Suppressor macrophage treated with lipopolysaccharide for 1 hour (primary cell): ENCODE measurements around the gene METTL27.
"Not testable (repeated sequence)": the region's sequence is repeated elsewhere in the genome, so short reads cannot be mapped to it uniquely, and the experiment has no call there.

Experiments used
- DNase-seq, 3 donors: peaks; one replicate each; pipeline ENCODE4 v3.0.0-alpha.2; 2020 to 2022

Gene METTL27

DNA sequence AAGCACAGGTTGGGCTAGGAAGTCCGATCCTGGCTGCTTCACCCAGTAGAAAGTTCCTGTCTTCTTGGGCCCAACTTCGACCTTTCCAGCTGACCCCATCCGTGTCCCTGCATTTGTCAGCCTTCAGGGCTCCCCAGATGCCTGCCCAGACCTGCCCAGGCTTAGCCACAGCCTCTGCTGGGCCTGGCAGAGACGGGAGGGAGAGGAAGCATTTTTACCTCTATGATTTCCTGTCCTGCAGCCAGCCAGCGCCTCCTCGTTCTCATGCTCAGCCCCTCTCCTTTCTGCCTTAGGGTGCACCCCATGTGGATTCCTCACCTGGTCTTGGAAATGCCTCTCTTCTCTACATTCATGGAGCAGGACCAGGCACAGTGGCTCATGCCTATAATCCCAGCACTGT is 3.7 kb downstream of the METTL27 start:
- DNase-seq = no peak

DNA sequence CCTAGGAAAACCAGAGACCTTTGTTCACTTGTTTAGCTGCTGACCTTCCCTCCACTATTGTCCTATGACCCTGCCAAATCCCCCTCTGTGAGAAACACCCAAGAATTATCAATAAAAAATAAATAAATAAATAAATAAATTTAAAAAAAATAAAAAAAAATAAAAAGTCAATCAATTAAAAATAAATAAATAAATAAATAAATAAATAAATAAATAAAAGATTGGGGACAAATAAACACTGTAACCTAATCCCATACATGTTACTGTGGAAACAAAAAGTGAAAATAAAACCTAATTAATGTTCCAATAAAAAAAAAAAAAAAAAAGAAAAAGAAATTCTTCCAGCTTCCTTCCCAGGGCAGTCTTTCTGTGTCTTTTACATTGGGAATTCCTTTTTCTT is 5.1 kb downstream of the METTL27 start:
- DNase-seq = not testable (repeated sequence)

GRCh38 chr7:73834626-73835191 is 7.6 kb downstream of the METTL27 start:
- DNase-seq = no peak

DNA sequence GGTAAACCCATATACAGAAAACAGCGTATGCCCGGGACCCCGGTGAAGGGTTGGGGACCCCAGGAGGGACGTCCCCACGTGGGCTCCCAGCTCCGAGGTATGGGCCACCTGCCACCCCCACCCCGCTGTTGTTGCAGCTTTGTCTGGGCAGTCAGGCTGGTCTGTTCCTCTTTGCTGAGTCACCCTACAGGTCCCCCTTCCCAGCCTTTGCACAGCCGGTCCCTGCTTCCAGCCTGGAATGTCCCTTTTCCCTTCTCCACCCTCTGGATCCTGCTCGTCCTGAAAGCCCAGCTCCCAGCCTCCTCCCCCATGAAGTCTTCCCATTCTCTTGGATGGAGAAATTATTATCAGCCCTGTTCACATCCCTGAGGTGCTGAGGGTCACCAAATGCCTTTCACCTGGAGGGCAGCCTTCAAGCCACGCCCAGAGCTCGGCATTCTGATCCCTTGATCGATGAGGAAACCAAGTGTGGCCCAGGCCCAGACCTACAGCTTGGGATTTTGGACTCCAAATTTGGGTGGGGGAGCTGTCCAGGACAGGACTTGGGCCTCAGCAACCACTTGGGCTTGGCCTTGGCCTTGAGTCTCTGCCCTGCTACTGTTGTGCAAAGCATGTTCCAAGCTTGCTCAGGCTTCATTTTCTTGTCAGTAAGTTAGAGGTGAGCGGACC is 8.9 kb downstream of the METTL27 start:
- DNase-seq = no peak

DNA sequence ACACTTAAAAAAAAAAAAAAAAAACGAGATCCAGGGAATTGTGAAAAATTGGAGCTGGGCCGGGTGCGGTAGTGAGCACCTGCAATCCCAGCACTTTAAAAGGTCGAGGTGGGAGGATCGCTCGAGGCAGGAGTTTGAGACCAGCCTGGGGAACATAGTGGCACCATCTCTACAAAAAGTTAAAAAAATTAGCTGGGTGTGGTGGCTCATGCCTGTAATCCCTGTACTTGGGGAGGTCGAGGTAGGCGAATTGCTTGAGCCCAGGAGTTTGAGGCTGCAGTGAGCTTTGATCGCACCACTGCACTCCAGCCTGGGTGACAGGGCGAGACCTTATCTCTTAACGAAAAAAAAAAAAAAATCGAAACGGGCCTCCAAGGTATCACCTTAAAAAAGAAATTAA is 9.5 kb downstream of the METTL27 start:
- no peak for DNase-seq

DNA sequence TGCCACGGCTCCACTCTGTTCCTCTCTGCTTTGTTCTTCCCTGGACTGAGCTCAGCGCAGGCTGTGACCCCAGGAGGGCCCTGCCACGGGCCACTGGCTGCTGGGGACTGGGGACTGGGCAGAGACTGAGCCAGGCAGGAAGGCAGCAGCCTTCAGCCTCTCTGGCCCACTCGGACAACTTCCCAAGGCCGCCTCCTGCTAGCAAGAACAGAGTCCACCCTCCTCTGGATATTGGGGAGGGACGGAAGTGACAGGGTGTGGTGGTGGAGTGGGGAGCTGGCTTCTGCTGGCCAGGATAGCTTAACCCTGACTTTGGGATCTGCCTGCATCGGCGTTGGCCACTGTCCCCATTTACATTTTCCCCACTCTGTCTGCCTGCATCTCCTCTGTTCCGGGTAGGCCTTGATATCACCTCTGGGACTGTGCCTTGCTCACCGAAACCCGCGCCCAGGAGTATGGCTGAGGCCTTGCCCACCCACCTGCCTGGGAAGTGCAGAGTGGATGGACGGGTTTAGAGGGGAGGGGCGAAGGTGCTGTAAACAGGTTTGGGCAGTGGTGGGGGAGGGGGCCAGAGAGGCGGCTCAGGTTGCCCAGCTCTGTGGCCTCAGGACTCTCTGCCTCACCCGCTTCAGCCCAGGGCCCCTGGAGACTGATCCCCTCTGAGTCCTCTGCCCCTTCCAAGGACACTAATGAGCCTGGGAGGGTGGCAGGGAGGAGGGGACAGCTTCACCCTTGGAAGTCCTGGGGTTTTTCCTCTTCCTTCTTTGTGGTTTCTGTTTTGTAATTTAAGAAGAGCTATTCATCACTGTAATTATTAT is 10.3 kb downstream of the METTL27 start:
- peak; percentile 71 to 79 (median 75) for DNase-seq

GRCh38 chr7:73831584-73831833 is 10.8 kb downstream of the METTL27 start:
- DNase-seq = no peak

GRCh38 chr7:73830681-73831583 is 11.4 kb downstream of the METTL27 start, which contains the start of gene CLDN4:
CLDN4 (plus strand) TSS chr7:73830996; CDS start chr7:73831202, 206 bp downstream.
- peak; percentile 33 to 46 (median 37) for DNase-seq

DNA sequence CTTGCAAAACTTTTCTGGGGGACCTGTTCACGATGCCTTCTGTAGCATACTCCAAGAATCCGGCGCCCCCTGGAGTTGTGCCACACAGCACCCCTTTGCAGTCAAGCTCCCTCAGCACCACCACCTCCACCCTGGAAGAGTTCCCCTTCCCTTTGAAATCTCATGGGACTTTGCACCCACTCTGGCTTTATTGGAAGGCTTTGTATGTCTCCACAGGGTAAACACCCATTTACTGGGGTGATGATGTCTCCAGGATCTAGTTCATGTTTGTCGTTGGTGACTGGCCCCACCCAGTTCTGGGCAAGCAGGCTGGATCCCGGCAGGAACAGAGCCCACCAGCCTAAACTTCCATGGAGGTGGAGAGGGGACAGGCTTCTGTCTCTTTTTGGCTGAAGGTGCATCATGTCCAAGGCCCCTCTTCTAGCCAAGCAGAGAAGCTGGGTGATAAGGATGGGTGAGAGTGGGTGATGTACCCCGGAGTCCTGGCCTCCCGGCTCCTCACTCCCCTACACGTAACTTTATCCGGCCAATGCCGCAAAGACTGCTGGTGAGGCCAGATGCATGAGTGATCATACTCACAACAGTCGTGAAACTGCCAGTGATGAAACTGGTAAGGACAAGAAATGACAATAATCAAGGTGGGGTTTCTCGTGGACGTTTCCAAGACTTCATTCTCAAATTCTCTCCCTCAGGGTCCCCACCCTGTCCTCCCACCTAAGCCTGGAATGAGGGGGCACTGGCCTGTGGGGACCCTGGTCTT is 12.2 kb downstream of the METTL27 start:
- DNase-seq = no peak

DNA sequence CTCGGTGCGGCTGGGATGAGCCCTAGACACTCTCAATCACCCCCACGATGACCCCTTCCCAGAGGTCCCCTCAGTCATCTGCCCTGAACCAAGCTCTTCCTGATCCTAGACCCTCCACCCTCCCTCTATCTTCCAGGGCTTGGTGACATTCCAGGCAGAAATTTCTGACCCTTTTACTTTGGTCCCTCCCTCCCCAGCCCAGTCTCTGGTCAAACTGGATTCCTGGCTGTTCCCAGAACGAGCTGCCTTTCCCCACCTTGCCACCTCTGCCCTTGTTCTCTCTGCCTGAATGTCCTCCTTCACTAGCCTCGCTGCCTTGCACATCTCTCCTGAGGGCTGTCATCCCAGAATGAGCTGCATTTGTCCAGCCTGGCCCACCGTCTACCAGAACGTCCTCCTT is 12.8 kb downstream of the METTL27 start:
- no peak for DNase-seq

DNA sequence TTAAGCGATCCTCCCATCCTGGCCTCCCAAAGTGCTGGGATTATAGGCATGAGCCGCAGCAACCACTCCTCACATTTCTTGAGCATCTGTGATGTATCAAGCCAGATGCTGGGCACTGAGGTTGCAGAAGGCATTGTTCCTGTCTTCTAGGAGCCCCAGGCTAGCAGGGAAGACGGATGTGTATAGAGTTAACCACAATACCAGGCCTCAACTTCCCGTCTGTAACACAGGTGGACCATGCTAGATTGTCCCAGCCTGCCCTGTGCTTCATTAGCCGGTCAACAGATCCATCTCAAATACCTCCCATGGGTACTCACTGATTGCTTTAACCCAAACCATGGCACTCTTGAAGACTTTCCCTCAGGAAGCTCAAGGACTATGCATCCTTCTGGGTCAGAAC is 13.3 kb downstream of the METTL27 start:
- DNase-seq = no peak

GRCh38 chr7:73828107-73828803 is 14.1 kb downstream of the METTL27 start:
- DNase-seq = peak; percentile 75 to 81 (median 76)

GRCh38 chr7:73827567-73828106 is 14.7 kb downstream of the METTL27 start:
- DNase-seq = no peak

DNA sequence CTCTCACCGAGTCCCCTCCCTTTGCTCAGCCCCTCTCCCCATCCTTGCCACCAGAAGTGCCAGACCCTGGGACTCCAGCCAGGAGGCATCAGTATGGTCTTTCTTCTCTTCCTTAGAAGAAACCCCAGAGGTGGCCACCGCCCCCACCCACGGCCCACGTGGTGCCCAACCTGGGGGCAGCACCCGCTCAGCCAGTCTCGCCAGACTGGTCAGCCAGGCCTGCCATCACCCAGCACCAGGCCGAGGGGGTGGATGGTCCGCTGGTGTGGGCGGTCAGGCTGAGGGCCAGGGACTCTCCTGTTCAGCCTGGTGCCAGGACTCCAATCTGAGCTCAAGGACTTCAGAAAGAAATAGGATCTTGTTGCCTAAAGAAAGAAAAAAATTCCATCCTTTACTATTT is 17.3 kb downstream of the METTL27 start:
- DNase-seq = peak in 2 of 3 donors; percentile 10 to 34

GRCh38 chr7:73823873-73824592 is 18.3 kb downstream of the METTL27 start:
- no peak for DNase-seq

DNA sequence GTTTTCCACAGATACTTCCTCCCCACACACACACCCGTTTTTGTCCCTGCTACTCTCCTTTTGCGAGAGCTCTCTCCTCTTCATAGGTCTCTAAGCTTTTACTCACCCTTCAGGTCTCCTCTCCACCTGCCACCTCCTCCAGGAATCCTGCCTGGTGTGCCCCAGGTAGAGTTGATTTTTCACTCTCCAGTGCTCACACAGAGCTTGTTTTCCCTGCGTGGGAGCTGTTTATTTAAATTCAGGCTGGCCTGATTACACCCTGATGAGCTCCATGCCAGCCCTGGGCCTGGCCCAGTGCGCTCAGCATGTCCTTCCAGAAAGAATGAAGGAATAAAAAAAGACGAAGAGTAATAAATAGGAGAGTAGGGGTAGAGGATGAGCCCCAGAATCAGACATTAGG is 19.1 kb downstream of the METTL27 start:
- DNase-seq = no peak

DNA sequence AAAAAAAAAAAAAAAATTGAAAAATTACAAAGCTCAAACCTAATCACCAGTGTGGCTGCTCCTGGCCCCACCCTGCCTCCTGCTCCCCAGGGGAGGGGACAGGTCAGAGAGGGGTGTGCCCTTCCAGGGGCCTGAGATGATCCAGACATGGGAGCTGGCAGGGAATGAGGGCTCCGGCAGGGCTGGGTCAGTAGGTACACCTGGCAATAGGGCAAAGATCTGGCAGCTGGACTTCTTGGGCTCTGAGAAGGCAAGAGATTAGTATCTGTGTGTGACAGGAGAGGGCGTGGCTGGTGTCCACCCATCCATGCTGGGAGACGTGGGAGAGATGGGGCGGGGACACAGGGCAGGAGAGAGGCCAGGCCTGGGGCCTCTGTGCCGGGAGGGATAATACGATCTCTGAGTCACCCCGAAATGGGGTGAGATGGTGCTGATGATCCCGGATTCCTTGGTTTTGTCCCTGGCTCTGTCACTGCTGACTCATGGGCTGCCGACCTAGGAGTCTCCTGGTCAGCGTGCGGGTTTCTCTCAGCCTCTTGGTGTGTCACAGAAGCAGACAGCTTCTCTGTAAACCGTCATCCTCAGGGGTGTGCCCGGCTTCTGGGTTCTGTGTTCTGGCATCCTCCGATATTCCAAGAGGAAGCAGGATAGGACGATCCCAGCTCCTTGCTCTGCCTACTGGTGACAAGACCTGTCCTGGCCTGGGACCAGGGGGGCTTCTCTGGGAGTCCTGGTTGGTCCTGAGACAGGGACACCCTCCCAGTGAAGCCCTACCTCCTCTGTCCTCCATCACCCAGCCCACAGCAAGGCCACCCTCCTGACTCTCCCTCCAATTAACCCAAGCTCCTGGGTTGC is 19.8 kb downstream of the METTL27 start:
- peak; percentile 27 to 40 (median 32) for DNase-seq

GRCh38 chr7:73821597-73822285 is 20.6 kb downstream of the METTL27 start:
- peak in 1 of 3 donors; percentile 14 for DNase-seq

DNA sequence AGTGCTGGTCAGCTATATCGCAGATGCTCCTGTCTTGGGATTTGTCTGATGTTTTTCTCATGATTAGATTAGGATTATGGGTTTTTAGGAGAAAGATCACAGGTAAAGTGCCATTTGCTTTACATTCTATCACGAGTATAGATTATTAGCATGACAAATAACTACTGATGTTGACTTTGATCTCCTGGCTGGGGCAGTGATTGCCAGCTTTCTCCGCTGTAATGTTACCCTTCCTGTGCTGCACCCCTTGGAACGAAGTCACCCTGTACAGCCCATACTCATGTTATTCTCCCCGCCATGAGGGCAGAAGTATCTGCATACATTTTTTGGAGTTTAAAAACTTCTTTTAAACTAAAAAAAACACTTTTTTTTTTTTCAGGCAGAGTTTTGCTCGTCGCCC is 22.3 kb downstream of the METTL27 start:
- DNase-seq = peak in 1 of 3 donors; percentile 1
